Left lung (tissue), 10 donors: ENCODE data around the gene ALDOB. TPM values are rescaled to one million over a fixed set of nuclear protein-coding genes. Genes with fewer than 3 reads are reported as not detected.

Experiments used
- ATAC-seq: fragments of 200-7000 bp; cut with Tn5 transposase; one replicate; pipeline ENCODE4 v1.9.1; 2020; ENCODE audit warnings: moderate library complexity
- DNase-seq, 4 donors: peaks; one replicate each; pipeline ENCODE4 v3.0.0-alpha.2; 2013 to 2020
- H3K27ac ChIP-seq, 2 donors: fragments of 200-600 bp; sonication (generic) in 1 of 2; one replicate each; pipeline versions ENCODE4 v1.5.0 to v1.8.0; 2020 to 2021
- H3K27me3 ChIP-seq, 2 donors: fragments of 200-600 bp; sonication (generic) in 1 of 2; one replicate each; pipeline versions ENCODE4 v1.5.0 to v1.8.0; 2020 to 2021
- H3K36me3 ChIP-seq, 2 donors: fragments of 200-600 bp; sonication (generic) in 1 of 2; one replicate each; pipeline versions ENCODE4 v1.5.0 to v1.8.0; 2020 to 2021
- H3K4me1 ChIP-seq, 2 donors: fragments of 200-600 bp; one replicate each; pipeline ENCODE4 v1.8.0; 2021
- H3K4me3 ChIP-seq, 2 donors: fragments of 200-600 bp; sonication (generic) in 1 of 2; one replicate each; pipeline versions ENCODE4 v1.5.0 to v1.8.0; 2020 to 2021; ENCODE audit warnings: mild to moderate bottlenecking in 1 of 2
- H3K9me3 ChIP-seq, 2 donors: fragments of 200-600 bp; sonication (generic) in 1 of 2; one replicate each; pipeline versions ENCODE4 v1.5.0 to v1.8.0; 2020 to 2021
- CTCF ChIP-seq, 2 donors: fragments of 200-600 bp; sonication (generic) in 1 of 2; IDR thresholded peaks; one replicate each; pipeline versions ENCODE4 v1.5.0 to v1.8.0; 2021; ENCODE audit warnings: antibody characterized with exemption in 2 of 2
- intact Hi-C, 2 donors: fragments of 100-400 bp; cut with DNase I; formaldehyde crosslinking; loops; one replicate each; pipeline versions ENCODE4 v1.11.2 to v1.14.2; 2022
- polyA plus RNA-seq, 6 donors: library from polyadenylated mRNA; unstranded; fragments of 120-200 nt; gene quantifications; one replicate each; pipeline ENCODE4 v1.2.1, GENCODE V29; 2013; ENCODE audit not compliant: insufficient read length in 6 of 6
- total RNA-seq, 2 donors: library from RNA; stranded (reverse); fragmentation: NEBNext Ultra II Directional; extraction: Animal tissue kit (Norgen Biotek cat#: 25700); gene quantifications; one replicate each; pipeline ENCODE4 v1.2.1, GENCODE V29; 2021
- donor health status: DM: no; HTN: yes; CAD: no.
- donor health status: DM: no; HTN: no; CAD: no.

The ALDOB gene
- total and polyA plus RNA-seq, 8 donors = 2.2 to 7.4 (median 2.4) TPM; not detected in 2

- intact Hi-C loops = no loop called here
- H3K27me3 ChIP-seq = peaks cover 0 to 17% of the 10 kb centered on the region in 2 donors
- no peak overlapping the region for H3K4me3 ChIP-seq
- H3K4me1 ChIP-seq = no peaks in the 10 kb centered on the region
- no peaks in the 10 kb centered on the region for H3K36me3 ChIP-seq
- no peaks in the 10 kb centered on the region for H3K9me3 ChIP-seq
- TF ChIP-seq CTCF (IDR thresholded peaks at IDR 0.05) = no peak
- ATAC-seq (no peak), DNase-seq (no peak)
- no peak overlapping the region for H3K27ac ChIP-seq
These were observed 32.5 kb upstream of the ALDOB start for GRCh38 chr9:101468116-101468515.

GRCh38 chr9:101467690-101468089 is 32.1 kb upstream of the ALDOB start:
- no peak overlapping the region for H3K27ac ChIP-seq
- H3K4me1 ChIP-seq = no peaks in the 10 kb centered on the region
- H3K4me3 ChIP-seq = no peak overlapping the region
- ATAC-seq (no peak), DNase-seq (no peak)
- H3K36me3 ChIP-seq = no peaks in the 10 kb centered on the region
- H3K27me3 ChIP-seq = peaks cover 0 to 17% of the 10 kb centered on the region in 2 donors
- intact Hi-C loops = no loop called here
- no peaks in the 10 kb centered on the region for H3K9me3 ChIP-seq
- no peak for TF ChIP-seq CTCF (IDR thresholded peaks at IDR 0.05)

- no peak for ATAC-seq
- Histone ChIP-seq H3K9me3 (no peaks in the 10 kb centered on the region), H3K4me3 (no peak overlapping the region), H3K36me3 (no peaks in the 10 kb centered on the region), H3K27me3 (peaks cover 0 to 17% of the 10 kb centered on the region in 2 donors), H3K27ac (no peak overlapping the region), H3K4me1 (no peaks in the 10 kb centered on the region)
- TF ChIP-seq CTCF (IDR thresholded peaks at IDR 0.05) = no peak
- intact Hi-C loops = no loop called here
- no peak for DNase-seq
These were observed 31.3 kb upstream of the ALDOB start for GRCh38 chr9:101466863-101467262.

- TF ChIP-seq CTCF (IDR thresholded peaks at IDR 0.05) = peak in 1 of 2 donors; percentile 33
- Histone ChIP-seq H3K36me3 (no peaks in the 10 kb centered on the region), H3K27ac (no peak overlapping the region), H3K9me3 (no peaks in the 10 kb centered on the region), H3K4me1 (no peaks in the 10 kb centered on the region), H3K4me3 (no peak overlapping the region), H3K27me3 (peaks cover 0 to 17% of the 10 kb centered on the region in 2 donors)
- peak; percentile 88 for ATAC-seq
- intact Hi-C loops = no loop called here
- peak in 3 of 4 donors; percentile 27 to 44 (median 39) for DNase-seq
These were observed 29.8 kb upstream of the ALDOB start for GRCh38 chr9:101465326-101465915.

- no peak overlapping the region for H3K27ac ChIP-seq
- intact Hi-C loops = loop anchor here in 1 of 2 donors (5.0 kb wide), 1 partner anchor 64 kb away; no protein-coding TSS in a partner anchor
- H3K36me3 ChIP-seq = no peaks in the 10 kb centered on the region
- no peak overlapping the region for H3K4me3 ChIP-seq
- no peak for TF ChIP-seq CTCF (IDR thresholded peaks at IDR 0.05)
- H3K27me3 ChIP-seq = peaks cover 0 to 17% of the 10 kb centered on the region in 2 donors
- no peaks in the 10 kb centered on the region for H3K4me1 ChIP-seq
- no peaks in the 10 kb centered on the region for H3K9me3 ChIP-seq
- DNase-seq (no peak), ATAC-seq (no peak)
These were observed 27.8 kb upstream of the ALDOB start for GRCh38 chr9:101463397-101463796.
